ENCODE results near the gene ZBTB34.

ZBTB34 gene

GRCh38 chr9:126847051-126847450 is 13.4 kb upstream of the ZBTB34 start:
- no peak for DNase-seq

DNA sequence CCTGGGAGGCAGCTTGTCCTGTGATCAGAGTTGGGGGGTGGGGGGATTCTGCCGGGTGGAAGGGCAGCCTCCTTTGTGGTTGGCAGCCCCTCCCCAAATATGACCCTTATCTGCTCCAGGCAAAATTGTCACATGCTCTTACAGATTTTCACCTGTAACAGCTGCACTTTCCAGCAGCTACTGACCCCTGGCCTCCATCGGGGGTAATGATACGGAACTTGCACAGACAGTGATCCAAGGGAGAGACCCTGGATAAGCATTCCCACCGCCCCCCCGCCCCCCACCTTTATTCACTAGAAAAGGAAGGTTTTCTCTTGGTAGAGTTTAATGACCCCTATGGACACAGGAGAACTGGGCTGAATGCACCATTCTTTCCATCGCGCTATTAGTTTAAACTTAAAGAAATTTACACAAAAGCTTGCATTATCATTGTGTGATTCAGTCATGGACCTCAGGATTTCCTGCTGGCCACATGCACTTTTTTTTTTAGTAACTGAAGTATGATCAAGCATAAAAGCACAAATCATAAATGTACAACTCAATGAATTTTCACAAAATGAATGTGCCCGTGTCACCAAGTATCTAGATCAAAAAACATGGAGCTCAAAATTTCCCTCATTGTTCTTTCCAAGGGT is 10.7 kb upstream of the ZBTB34 start:
- DNase-seq = no peak

DNA sequence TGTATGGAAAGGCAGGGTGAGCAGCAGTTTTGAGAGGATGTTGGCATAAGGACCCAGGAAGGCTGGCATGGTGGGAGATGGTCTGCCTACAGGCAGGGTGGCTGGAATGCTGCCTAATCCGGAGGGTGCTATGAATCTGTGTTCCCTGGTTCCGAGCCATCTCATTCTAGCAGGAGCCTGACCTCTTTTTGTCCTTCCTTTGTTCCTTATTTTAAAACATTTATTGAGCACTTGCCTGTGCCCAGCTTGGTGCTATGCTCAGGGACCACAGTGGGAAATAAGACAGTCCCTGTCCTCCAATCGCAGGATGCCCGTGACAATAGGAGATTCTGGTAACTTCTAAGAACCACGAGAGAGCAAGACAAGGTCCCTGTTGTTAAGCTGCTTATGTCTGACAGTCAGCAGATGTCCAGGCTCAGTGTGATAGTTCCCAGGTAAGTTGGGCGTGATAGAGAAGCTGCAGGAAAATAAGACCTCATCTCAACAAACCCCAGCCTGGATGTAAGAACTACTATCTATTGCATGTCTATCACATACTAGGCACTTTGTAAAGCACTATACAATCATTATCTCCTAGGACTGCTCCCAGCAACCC is 9.1 kb upstream of the ZBTB34 start:
- DNase-seq = no peak

GRCh38 chr9:126852086-126852688 is 8.3 kb upstream of the ZBTB34 start:
- DNase-seq = no peak

DNA sequence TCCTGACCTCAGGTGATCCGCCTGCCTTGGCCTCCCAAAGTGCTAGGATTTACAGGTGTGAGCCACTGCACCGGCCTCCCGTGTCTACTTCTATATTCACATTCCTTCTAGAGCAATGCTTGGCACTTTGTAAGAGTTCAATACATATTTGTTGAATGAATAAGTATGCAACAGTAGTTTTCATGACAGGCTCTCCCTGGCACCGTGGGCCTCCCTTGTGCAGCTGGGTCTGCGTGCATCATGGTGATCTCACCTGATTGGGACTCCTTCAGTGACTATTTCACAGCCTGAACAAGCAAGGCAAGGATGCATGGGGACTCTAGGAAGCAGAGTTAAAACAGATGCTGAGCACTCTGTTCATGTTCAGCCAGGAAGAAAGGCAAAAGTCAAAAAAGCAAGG is 6.8 kb upstream of the ZBTB34 start:
- DNase-seq = no peak

GRCh38 chr9:126854734-126855133 is 5.7 kb upstream of the ZBTB34 start:
- DNase-seq = no peak

DNA sequence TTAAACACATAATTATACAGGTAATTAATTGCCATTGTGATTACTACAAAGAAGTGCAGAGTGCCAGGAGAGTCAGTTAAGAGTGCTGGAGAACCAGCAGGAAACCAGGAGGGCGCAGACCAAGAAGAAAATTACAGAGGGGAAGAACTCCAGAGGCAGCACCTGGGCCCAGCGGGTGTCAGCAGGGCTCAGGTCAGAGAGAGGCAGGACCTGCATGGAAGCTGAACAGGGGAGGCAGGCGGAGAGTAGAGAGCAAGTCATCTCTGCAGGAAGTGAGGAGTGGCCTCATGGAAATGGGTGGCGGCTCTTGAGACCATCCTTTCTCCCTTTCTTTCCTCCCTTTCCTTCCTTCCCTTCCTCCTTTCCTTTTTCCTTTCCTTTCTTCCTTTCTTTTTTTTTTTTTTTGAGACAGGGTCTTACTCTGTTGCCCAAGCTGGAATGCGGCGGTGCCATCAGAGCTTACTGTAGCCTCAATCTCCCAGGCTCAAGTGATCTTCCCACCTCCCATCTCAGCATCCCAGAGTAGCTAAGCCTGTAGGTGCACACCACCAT is 4.0 kb upstream of the ZBTB34 start:
- no peak for DNase-seq

GRCh38 chr9:126857261-126857960 is 3.0 kb upstream of the ZBTB34 start:
- DNase-seq = peak; percentile 70

- no peak for DNase-seq
Observed at GRCh38 chr9:126859111-126859510, 1.3 kb upstream of the ZBTB34 start.

DNA sequence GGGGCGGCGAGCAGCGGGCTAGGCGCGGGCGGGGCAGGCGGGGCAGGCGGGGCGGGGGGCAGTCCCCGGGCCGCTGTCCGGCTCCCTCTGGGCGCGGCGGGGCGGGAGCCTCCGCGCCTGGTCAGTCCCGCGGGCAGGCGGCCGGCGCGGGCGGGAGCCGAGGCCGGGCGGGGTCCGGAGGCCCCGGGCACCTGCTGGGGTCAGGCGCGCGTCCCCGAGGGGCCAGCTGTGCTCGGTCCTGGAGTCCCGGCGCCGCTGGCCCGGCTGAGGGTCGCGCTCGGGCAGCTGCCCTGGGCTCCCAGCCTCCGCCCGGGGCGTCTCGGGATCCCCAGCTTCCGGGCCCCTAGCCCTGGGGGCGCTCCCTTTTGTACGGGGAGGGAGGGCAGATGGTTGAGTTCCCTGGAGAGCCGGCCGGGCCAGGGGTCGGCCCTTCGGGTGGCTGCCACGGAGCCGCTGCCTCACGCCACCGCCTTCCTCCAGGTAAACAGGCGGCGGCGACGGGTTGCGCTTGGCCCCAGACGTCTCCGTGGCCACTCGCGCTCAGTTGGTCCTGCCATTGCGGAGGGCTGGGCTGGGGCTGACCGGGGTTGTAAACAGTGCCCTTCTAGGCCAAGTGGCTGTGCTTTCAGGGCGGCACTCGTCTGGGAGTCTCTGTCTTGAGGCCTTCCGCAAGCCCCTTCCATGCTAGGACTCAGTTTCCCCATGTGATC is 473 bp downstream of the ZBTB34 start:
- DNase-seq = no peak

DNA sequence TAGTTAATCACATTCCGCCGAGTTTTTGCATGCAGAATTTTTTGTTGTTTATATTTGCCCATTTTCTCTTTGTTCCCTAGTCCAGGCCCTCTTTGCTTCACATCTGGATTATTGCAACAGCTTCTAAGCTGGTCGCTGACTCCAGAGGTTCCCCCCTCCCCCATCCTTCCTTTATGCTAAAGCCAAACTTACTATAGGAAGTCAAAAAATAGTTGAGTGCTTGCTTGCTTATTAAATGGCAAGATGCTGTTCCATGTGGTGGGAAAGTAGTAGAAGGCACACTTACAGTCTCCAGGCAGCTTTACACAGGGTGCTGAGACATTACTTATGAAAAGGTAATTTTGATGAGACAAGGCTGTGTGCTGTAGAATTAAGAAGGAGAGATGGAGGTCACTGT is 1.3 kb downstream of the ZBTB34 start:
- DNase-seq = no peak

DNA sequence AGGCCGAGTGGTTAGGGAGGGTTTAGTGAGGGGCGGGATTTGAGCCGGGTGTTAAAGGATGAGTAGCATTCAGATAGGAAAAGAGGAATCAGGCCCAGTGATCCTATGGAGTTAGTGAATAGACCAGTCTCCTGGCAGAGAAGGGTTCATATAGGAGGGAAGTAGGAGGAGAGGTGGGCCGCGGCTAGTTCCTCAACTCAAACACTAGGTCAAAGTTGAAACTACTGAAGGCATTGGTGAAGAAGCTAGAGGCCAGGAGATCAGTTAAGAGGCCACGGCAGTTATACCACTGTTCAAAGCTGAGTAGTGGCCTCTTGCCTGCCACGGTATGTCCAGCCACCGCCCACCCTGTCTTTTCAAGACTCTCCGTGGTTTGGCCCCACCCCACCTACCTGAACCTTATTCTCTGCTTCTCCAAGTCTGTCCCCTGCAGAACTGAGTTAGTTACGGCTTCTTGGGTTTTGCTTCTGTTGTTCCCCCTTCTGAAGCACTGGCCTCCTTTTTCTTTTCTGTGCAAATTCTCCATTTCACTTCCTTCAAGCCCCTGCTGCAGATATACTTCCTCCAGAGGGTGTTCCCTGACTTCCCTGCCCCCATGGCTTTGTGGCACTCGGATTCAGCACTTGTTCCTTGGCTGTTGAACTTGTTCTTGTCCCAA is 1.8 kb downstream of the ZBTB34 start:
- no peak for DNase-seq

- DNase-seq = no peak
Observed at GRCh38 chr9:126864771-126865170, 4.3 kb downstream of the ZBTB34 start.

DNA sequence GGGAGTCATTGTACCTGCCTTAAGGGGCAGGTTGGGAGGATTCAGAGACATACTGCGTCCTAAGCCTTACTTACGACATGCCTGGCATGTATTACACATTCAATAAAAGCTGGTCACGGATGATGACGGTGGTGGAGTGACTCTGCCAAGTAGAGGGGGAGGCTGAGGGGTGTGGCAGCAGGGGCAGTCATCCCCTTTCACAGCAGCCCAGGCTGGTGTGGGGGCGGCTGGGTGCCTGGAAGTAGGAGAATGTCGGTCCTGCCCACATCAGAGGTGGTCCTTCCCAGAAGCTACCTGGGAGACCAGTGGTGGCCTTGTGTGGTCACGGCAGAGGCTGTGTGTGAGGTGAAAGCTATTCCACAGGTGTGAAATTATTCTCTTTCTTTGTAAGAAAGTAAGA is 8.9 kb downstream of the ZBTB34 start:
- no peak for DNase-seq

GRCh38 chr9:126872516-126872915 is 12.1 kb downstream of the ZBTB34 start:
- no peak for DNase-seq

GRCh38 chr9:126874546-126875314 is 14.3 kb downstream of the ZBTB34 start:
- DNase-seq = no peak

DNA sequence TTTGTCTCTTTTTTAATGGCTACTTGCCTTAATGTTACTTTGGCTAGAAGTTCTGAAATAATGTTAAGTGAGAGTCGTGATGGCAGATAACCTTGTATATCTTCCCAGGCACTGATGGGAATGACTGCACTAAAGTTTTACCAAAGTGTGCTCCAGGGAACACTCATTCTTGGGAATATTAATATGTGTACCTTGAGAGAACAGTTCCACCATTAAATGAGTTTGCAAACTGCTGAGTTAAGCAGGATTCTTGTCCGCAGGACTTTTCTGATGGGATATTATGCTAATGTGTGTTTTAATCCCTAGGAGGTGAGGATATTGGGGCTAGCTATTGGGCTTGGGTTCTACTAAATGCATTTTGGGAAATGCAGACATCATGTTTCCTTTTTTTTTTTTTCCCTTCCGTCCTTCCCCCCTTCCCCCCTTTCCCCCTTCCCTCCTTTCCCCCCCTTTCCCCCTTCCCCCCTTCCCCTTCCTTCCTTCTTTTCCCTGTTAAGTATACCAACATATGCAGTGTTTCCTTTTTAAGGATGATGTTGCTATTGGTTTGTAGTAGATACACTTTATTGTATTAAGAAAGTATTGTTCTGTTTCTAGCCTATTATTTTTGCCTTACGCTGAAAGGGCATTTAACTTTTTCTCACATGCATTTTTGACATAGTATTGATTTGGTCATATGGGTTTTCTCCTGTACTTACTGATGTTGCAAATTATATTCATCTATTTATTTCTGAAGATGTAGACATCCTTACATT is 15.5 kb downstream of the ZBTB34 start:
- no peak for DNase-seq

- no peak for DNase-seq
Observed at GRCh38 chr9:126876531-126876930, 16.1 kb downstream of the ZBTB34 start.

- DNase-seq = no peak
Observed at GRCh38 chr9:126877418-126877817, 17.0 kb downstream of the ZBTB34 start.

DNA sequence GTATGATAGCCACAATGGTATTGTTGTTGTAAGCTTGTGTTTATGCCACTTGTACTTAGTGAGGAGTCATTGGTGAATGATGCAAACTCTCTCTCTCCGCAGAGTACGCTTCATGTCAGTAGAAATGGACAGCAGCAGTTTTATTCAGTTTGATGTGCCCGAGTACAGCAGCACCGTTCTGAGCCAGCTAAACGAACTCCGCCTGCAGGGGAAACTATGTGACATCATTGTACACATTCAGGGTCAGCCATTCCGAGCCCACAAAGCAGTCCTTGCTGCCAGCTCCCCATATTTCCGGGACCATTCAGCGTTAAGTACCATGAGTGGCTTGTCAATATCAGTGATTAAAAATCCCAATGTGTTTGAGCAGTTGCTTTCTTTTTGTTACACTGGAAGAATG is 18.8 kb downstream of the ZBTB34 start:
- DNase-seq = no peak

All from right forelimb (tissue), 1 donor.